ENCODE results near the gene ASTN2. TPM values are rescaled to one million over a fixed set of nuclear protein-coding genes. Genes with fewer than 3 reads are reported as not detected.

The ASTN2 gene
- polyA plus RNA-seq, 2 of the 4 experiments (the other 2 are of a cell fraction) = 5.8 to 11.6 TPM

DNA sequence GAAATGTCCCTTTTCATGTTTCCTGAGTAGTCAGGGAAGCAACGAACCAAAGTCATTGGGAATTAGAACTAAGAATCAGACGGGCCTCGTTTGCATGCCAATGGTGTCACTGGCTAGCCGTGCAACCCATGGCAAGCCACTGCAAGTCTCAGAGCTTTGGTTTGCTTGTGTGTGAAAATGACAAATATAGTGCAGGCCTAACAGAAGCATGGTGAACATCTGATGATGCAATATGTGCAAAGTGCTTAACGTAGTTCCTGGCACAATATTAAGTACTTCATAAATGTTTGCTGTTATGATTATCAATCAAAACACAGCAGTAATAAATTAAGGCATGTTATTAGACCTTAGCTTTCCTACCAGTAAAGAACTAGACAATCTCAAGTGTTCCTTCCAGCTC is 845.7 kb downstream of the ASTN2 start:
- Histone ChIP-seq H3K4me3 (no peak overlapping the region), H3K4me2 (no peak overlapping the region), H3K4me1 (peaks cover 82% of the 10 kb centered on the region), H3K27ac (peak overlapping the region; percentile 93 to 99), H3K9me3 (no peaks in the 10 kb centered on the region)
- FAIRE-seq (no peak), ATAC-seq (no peak), DNase-seq (ENCODE audit: low read depth in 1 of 2, low spot score in 1 of 2) (no peak)
- POLR2A ChIA-PET = no interaction called here
- CTCF ChIA-PET = interaction anchor here (0.8 to 4.4 kb wide), 5 partner anchors 8 to 975 kb away, joined by 3 to 27 read pairs (median 6); no protein-coding TSS in a partner anchor
- TF ChIP-seq JUN (IDR thresholded peaks at IDR 0.05) (no peak), CBX2 (IDR thresholded peaks at IDR 0.05; ENCODE audit: borderline replicate concordance, low read depth) (no peak), HOXA7 (CRISPR knock-in tag; IDR thresholded peaks at IDR 0.05) (no peak), CBX8 (IDR thresholded peaks at IDR 0.05) (no peak), CHD2 (IDR thresholded peaks at IDR 0.05; ENCODE audit: low read length, partially characterized antibody) (no peak), MYC (IDR thresholded peaks at IDR 0.05; ENCODE audit: borderline replicate concordance, low read length) (no peak), MAZ (IDR thresholded peaks at IDR 0.05; ENCODE audit: borderline replicate concordance, low read depth, low read length) (no peak), RARB (CRISPR knock-in tag; IDR thresholded peaks at IDR 0.05) (no peak), SREBF2 (IDR thresholded peaks at IDR 0.05) (no peak), EHF (CRISPR knock-in tag; IDR thresholded peaks at IDR 0.05) (no peak), KDM1A (IDR thresholded peaks at IDR 0.05; ENCODE audit: low read depth) (no peak), MAX (IDR thresholded peaks at IDR 0.05) (no peak), HOXB13 (CRISPR knock-in tag; IDR thresholded peaks at IDR 0.05; ENCODE audit: low read depth) (no peak), TFCP2L1 (CRISPR knock-in tag; IDR thresholded peaks at IDR 0.05) (no peak)
- TF ChIP-seq, protein P1, sequence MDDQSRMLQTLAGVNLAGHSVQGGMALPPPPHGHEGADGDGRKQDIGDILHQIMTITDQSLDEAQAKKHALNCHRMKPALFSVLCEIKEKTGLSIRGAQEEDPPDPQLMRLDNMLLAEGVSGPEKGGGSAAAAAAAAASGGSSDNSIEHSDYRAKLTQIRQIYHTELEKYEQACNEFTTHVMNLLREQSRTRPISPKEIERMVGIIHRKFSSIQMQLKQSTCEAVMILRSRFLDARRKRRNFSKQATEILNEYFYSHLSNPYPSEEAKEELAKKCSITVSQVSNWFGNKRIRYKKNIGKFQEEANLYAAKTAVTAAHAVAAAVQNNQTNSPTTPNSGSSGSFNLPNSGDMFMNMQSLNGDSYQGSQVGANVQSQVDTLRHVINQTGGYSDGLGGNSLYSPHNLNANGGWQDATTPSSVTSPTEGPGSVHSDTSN (IDR thresholded peaks at IDR 0.05) = no peak
- WGBS (ENCODE audit: missing lambda C conversion rate) = 85% methylated on average over 5 of the region's 5 CpGs

- peak; percentile 99 for FAIRE-seq
- Histone ChIP-seq H3K27ac (peak overlapping the region; percentile 93 to 99), H3K9me3 (no peaks in the 10 kb centered on the region), H3K4me1 (peaks cover 65% of the 10 kb centered on the region), H3K4me2 (peak overlapping the region; percentile 75), H3K4me3 (peak overlapping the region; percentile 22; the same call in 2 of the 3 replicates)
- 13% methylated on average over 5 of the region's 5 CpGs for WGBS (ENCODE audit: missing lambda C conversion rate)
- TF ChIP-seq MAX (IDR thresholded peaks at IDR 0.05) (peak; percentile 51), SMC3 (IDR thresholded peaks at IDR 0.05) (peak; percentile 41), E2F6 (IDR thresholded peaks at IDR 0.05; ENCODE audit: borderline replicate concordance, low read depth) (0 out of 2 replicates have a peak, but pooled peaks have one; percentile 11), PHF8 (IDR thresholded peaks at IDR 0.05; ENCODE audit: borderline replicate concordance, low read depth) (no peak), MAFK (IDR thresholded peaks at IDR 0.05; ENCODE audit: partially characterized antibody) (peak; percentile 94), JUNB (IDR thresholded peaks at IDR 0.05) (no peak; the same call in 1 of the 2 replicates), MAZ (IDR thresholded peaks at IDR 0.05; ENCODE audit: borderline replicate concordance, low read depth, low read length) (0 out of 2 replicates have a peak, but pooled peaks have one; percentile 13), ZNF302 (CRISPR knock-in tag; IDR thresholded peaks at IDR 0.05) (peak; percentile 57; the same call in 1 of the 2 replicates), RAD21 (conservative IDR thresholded peaks at IDR 0.05 in 1 of 2, IDR thresholded peaks at IDR 0.05 in 1 of 2) (peak; percentile 13 to 44; a peak in 4 of 5 replicates), BHLHE40 (IDR thresholded peaks at IDR 0.05; ENCODE audit: low read depth, low read length) (no peak), NFE2L2 (conservative IDR thresholded peaks at IDR 0.05; ENCODE audit: low read length) (peak; percentile 77), JUN (IDR thresholded peaks at IDR 0.05) (peak; percentile 50 to 83; a peak in 4 of 5 replicates), GATA3 (IDR thresholded peaks at IDR 0.05; ENCODE audit: borderline replicate concordance) (peak; percentile 29), EHF (CRISPR knock-in tag; IDR thresholded peaks at IDR 0.05) (0 out of 2 replicates have a peak, but pooled peaks have one; percentile 22), ZFP36 (IDR thresholded peaks at IDR 0.05; ENCODE audit: borderline replicate concordance, partially characterized antibody) (no peak), CHD4 (IDR thresholded peaks at IDR 0.05; ENCODE audit: borderline replicate concordance) (no peak), HOXB13 (CRISPR knock-in tag; IDR thresholded peaks at IDR 0.05; ENCODE audit: low read depth) (peak; percentile 46; the same call in 1 of the 2 replicates), CEBPB (IDR thresholded peaks at IDR 0.05) (peak in 1 of 2 experiments; percentile 45; a peak in 1 of 4 replicates), EP300 (IDR thresholded peaks at IDR 0.05) (peak in 1 of 2 experiments; percentile 75; a peak in 2 of 5 replicates), HOXB5 (CRISPR knock-in tag; IDR thresholded peaks at IDR 0.05) (peak; percentile 77; the same call in 1 of the 2 replicates)
- TF ChIP-seq, protein P2, sequence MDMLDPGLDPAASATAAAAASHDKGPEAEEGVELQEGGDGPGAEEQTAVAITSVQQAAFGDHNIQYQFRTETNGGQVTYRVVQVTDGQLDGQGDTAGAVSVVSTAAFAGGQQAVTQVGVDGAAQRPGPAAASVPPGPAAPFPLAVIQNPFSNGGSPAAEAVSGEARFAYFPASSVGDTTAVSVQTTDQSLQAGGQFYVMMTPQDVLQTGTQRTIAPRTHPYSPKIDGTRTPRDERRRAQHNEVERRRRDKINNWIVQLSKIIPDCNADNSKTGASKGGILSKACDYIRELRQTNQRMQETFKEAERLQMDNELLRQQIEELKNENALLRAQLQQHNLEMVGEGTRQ (IDR thresholded peaks at IDR 0.05) = peak; percentile 87
- TF ChIP-seq, protein P3, sequence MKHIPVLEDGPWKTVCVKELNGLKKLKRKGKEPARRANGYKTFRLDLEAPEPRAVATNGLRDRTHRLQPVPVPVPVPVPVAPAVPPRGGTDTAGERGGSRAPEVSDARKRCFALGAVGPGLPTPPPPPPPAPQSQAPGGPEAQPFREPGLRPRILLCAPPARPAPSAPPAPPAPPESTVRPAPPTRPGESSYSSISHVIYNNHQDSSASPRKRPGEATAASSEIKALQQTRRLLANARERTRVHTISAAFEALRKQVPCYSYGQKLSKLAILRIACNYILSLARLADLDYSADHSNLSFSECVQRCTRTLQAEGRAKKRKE (CRISPR knock-in tag; IDR thresholded peaks at IDR 0.05; ENCODE audit: low read depth) = peak; percentile 36; the same call in 1 of the 2 replicates
- POLR2A ChIA-PET = no interaction called here
- DNase-seq (ENCODE audit: low read depth in 1 of 2, low spot score in 1 of 2) = peak; percentile 61 to 93
- CTCF ChIA-PET = interaction anchor here (1.0 to 2.1 kb wide), 4 partner anchors 75 to 975 kb away, joined by 3 to 6 read pairs (median 4); no protein-coding TSS in a partner anchor
- peak; percentile 58 to 86 for ATAC-seq
These were observed 848.0 kb downstream of the ASTN2 start for GRCh38 chr9:116566677-116567488.
